GM18502 (cell line): Measurements from ENCODE around the gene SETD5.
A peak's percentile ranks its signal among the peaks of the same experiment; 100 is the strongest.

ENCODE experiments used
- ATAC-seq: cut with Tn5 transposase; IDR thresholded peaks from one replicate; pipeline ENCODE4 v1.9.1; 2021; ENCODE audit warnings: mild to moderate bottlenecking; ENCODE audit not compliant: unreplicated experiment, poor library complexity

Gene SETD5, protein sequence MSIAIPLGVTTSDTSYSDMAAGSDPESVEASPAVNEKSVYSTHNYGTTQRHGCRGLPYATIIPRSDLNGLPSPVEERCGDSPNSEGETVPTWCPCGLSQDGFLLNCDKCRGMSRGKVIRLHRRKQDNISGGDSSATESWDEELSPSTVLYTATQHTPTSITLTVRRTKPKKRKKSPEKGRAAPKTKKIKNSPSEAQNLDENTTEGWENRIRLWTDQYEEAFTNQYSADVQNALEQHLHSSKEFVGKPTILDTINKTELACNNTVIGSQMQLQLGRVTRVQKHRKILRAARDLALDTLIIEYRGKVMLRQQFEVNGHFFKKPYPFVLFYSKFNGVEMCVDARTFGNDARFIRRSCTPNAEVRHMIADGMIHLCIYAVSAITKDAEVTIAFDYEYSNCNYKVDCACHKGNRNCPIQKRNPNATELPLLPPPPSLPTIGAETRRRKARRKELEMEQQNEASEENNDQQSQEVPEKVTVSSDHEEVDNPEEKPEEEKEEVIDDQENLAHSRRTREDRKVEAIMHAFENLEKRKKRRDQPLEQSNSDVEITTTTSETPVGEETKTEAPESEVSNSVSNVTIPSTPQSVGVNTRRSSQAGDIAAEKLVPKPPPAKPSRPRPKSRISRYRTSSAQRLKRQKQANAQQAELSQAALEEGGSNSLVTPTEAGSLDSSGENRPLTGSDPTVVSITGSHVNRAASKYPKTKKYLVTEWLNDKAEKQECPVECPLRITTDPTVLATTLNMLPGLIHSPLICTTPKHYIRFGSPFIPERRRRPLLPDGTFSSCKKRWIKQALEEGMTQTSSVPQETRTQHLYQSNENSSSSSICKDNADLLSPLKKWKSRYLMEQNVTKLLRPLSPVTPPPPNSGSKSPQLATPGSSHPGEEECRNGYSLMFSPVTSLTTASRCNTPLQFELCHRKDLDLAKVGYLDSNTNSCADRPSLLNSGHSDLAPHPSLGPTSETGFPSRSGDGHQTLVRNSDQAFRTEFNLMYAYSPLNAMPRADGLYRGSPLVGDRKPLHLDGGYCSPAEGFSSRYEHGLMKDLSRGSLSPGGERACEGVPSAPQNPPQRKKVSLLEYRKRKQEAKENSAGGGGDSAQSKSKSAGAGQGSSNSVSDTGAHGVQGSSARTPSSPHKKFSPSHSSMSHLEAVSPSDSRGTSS (N-terminal part only)

DNA sequence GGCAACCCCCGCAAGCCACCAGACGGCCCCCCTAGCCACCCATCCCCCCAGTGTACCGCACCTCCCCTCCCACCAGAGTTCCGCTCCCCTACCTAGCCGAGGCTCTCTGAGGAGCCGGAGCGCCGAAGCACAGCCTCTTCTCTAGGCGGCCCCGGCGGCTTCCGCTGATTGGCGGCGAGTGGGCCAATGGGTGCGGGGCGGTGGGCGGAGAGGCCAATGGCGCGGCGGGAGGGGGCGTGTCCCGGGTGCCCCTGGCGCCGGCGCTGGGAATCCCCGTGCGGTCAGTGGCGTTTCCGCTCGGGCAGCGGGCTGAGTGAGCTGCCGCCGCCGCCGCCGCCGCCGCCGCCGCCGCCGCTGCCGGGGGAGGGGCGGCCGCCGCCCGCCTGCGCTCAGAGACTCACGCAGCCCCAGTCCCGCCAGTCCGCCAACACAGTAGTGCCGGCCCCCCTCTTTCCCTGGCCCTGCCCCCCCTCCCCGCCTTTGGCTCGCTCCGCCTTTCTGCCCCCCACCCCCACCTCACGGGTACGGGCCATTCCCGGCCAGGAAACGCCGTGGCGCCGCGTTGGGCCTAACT lies at the start of gene SETD5:
TSS of gene SETD5 (plus strand) at position 284 of the 574 bp plus-strand sequence. CDS start 31,324 bp downstream, outside the sequence.
- peak; percentile 57 for ATAC-seq

DNA sequence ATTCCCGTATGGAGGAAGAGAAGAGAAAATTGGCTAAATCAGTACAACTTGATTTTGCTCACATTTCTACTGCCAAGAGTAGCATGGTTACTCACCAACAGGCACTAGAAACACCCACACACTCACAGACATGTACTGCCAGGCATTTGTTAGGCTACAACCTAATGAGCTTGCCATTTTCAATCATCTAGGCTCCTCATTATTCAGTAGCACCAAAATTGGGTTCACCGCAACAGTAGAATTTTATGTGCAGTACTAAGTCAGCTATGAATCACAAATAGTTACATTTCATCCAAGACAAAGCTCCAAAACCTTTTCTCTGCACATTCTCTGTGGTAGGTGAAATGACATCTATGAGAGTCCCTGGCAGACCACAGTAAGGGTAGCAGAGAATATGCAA lies 49.5 kb upstream of the SETD5 start:
- ATAC-seq = no peak

DNA sequence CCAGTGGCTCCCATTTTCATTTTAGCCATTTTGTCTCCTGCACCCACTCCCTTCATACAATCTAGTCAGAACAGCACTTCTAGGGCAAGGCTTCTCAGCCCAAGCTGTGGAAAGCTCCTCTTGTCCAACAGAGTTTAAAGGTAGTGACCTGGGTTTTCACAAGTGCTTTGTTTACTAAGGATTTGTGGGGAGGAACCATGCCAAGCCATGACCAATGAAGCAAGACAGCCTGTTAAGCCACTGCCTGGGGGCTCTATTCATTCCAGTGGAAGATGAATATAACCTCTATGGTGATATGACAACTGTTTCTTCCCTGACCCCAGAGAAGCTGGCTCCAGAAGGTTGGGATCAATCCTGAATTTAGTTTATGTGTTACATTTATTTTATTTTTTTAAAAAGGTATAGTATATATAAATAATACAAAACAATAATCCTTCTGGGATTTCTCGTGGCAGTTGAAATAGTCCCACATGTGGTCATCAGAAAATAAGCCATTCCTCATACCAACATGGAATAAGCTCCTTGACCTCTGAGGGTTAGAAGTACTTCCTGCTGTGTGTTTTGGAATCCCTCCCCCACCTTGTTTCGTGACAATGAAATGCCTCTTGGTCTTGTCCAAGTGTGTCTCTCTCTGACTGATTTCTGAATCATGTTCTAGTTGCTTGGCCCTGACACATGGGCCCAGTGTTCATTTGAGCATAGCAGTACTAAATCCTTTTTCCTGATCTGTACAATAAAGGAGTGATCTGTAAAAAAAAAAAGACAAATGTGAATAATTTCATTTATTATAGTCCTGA lies 47.9 kb upstream of the SETD5 start:
- ATAC-seq = no peak

DNA sequence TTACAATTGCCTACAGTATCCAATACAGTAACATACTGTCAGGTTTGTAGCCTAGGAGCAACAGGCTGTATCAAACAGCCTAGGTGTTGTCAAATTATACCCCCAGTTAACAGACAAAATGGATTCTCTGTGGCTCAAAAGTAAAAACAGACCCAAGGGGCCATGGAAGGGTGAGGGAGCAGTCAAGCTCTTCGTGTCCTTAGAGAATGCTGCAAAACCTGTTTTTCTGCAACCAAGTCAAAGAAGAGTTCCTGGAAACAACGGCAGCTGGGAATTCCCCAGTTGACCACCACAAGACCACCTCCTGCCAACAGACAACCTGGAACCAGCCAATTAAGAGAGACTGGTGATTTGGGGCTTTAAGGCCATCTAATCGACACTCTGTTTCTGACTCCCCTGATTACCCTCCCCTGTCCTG lies 45.7 kb upstream of the SETD5 start:
- no peak for ATAC-seq

DNA sequence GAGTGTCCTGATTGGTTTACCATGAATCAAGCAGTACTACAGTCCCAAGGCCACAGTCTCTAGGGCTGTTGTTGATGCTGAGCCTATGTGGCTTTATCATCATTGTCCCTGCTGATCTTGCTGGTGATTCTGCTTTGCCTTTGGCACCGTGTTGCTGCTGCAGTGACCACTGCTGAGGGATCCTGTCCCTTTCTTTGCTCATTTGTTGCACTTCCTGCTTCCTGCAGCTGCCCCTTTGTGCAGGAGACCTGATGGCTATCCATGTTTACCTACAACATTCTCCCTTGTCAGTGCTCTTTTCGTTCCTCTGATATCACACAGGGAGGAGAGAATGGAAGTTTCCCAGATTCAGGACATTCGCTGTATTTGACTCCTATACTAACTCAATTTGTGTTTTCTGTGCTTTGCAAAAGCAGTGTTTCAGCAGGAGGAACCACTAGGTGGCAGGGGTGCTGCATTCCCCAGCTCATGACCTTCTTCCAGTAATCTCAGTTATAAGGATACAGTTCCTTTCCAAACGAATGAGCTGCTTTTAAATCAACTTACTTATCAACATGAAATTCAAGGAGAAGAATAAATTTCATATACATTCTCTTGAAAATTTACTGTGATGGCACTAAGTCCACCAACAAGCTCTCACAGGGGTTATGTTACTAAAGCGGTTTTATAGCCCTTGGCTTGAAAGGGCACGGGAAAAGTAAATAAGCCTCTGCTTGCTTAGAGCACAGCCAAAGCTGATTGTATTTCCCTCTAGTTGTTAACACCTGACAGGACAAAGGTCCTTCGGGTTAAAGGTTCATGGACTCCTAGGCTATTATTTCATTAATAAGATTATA lies 44.3 kb upstream of the SETD5 start:
- no peak for ATAC-seq

DNA sequence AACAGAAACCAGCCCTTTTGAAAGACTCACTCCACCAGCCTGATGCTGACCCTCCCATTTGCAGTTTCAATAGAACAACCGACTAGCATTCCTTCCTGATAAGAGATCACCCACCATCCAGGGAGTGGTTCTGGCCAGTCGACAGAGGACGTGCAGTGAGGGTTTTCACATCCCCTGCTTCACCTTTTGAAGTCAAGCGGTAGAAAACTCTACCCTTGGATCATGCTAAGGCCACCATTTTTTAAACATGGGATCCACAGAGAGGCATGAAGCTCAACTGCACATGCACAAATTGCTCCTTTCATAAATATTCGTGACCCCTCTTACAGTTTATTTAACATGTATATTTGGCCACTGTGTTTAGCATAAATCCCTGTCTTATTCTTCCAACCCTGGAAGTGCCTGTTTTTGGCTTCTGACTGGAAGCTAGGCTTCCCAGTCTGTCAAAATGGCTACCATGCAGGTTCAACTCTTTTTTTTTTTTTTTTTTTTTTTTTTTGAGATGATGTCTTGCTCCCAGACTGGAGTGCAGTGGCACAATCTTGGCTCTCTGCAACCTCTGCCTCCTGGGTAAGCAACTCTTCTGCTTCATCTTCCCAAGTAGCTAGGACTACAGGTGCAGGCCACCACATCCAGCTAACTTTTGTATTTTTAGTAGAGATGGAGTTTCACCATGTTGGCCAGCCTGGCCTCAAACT lies 35.6 kb upstream of the SETD5 start:
- ATAC-seq = no peak

DNA sequence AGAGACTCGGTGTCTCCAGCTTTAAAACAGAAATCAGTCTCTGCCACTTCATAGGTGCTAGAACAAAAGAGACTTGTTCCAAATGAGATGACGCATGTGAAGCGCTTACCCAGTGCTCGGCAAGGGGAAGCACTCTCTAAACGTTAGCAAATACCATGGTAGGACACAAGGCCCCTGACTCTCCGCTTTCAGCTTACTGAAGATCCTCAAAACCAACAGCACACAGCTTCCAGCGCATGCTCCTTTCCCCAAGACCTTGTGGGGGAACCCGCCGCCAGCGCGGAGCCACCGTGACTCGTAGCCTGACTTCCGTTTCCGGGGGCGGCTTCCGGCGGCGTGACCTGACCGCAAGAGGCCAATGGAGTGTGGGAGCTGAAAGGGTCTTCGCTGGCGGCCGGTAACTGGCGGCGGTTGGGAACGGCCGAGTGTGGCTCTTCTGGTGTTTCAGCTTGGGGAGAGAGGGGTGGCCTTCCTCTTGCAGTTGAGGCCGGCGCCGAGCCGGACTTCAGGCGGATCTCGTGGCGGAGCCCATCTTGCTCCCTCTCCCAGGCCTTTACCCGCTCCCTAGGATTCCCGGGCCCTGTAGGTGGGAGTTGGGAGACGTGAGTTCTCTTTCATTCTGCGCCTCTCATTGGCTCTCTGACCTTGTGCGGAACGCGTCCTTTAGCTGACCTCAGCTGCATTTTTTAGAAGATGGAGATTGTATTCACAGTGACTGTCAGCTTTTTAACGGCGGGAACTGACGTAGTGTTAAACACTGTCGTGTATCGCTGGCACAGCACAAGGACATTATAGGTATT lies 34.5 kb upstream of the SETD5 start, which contains the start of gene THUMPD3:
TSS of gene THUMPD3 (plus strand) at position 324 of the 800 bp plus-strand sequence. CDS start 2,015 bp downstream, outside the sequence.
- ATAC-seq = peak; percentile 98

DNA sequence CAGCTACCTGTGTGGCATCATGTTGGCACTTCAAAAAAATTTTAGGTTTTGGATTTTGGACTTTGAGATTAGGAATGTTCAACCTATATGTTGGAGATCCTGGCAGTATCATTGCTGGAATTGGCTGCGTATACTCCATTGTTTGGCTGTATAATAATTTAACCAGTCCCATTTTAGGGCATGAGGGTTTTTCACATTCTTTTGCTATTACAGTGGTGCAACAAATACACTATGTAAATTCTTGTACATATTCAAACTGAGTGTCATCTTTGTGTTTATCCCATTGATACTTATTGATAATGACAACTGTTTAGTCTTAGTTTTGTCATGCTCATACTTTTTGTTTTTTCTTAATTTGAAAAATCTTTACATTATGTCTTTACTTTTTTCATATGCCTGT lies 27.9 kb upstream of the SETD5 start:
- no peak for ATAC-seq

DNA sequence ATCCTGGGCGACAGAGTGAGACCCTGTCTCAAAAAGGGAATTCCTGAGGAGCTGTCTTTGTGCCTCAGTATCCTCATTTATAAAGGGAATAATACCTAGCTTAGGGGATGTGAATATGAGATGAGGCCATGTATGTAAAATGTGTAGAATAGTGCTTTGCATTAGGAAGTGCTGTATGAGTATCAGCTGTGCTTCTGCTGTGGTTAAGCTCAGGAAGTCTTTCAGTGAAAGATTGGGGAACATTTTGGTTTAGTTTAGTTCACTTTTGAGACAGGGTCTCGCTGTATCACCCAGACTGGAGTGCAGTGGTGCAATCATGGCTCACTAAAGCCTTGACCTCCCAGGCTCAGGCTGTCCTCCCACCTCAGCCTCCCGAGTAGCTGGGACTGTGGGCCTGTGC lies 23.9 kb upstream of the SETD5 start:
- no peak for ATAC-seq

DNA sequence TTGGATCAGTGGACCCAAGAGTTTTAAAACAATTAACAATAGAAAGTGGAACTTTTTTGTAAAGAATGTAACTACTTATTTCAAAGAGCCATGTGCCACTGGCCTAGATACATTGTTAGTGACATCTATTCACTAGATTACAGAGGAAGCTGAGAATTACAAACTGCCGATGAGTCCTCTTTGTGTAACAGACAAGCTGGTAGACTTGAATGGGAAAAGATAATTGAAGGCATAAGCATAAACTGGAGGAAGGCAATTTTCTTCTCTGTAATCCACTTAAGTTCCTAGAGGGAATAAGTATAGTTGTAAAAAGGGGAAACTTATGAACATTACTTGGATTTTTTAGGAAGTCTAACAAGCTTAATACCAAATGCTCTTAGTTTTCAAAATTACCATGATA lies 19.4 kb upstream of the SETD5 start:
- no peak for ATAC-seq

DNA sequence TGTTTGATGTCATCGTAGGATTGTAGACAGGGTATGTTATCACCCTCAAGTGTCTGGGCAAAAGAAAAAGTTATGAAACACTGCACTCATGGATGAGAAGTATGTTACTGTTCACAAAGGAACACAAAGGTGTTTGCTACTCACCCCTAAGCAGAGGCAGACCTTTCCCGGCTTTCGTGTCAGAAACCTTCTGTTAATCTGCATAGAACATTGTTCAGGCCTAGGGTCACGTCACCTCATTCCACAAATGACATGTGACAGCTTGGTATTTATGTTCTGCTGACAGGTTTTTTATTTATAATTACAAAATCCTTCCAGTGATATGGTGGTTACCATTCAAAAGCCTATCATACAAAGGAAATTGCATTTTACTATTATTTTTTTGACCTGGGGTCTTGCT lies 18.1 kb upstream of the SETD5 start:
- ATAC-seq = no peak

DNA sequence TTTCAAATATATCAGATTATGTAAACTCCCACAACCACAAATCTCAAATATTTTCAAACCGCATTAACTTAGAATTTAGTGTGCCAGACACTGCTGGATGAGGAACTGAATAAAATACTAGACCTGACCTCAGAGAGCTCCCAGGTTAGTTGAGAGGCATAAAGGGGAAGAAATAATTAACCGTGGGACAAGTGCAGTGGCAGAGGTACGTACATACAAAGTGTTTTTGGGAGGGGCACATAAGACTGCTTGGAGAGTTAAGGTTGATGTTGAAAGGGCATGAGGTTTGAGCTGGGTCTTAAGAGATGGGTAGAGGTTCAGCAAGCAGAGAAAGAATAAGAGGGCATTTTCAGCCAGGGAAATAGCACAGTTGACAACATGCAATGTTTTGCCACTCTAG lies 17.4 kb upstream of the SETD5 start:
- ATAC-seq = no peak

DNA sequence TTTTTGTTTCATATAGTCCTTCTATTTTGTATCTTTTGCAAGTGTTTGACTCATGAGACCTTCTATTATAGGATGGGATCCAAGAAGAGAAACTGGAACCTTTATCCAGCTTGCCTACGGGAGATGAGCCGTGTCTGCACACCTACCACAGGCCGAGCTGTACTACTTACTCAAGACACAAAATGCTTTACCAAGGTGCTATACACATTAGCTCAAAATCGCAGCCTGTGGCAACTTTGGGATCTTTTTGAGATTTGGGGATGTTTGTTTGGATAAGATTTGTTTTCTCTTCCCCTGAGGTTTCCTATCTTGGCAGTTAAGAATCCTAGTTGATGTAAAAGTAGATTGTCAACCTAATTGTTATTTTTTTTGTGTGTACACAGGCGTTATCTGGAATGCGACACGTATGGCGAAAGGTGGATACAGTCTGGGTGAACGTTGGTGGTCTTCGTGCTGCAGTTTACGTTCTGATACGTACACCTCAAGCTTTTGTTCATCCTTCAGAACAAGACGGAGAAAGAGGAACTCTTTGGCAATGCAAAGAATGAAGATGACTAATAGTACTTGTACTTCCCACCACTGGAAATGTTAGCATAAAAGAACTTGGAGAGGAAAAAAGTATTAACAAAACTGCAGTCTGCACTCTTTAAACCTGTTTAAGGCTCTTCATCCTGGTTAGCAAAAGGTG lies 13.1 kb upstream of the SETD5 start:
- no peak for ATAC-seq

DNA sequence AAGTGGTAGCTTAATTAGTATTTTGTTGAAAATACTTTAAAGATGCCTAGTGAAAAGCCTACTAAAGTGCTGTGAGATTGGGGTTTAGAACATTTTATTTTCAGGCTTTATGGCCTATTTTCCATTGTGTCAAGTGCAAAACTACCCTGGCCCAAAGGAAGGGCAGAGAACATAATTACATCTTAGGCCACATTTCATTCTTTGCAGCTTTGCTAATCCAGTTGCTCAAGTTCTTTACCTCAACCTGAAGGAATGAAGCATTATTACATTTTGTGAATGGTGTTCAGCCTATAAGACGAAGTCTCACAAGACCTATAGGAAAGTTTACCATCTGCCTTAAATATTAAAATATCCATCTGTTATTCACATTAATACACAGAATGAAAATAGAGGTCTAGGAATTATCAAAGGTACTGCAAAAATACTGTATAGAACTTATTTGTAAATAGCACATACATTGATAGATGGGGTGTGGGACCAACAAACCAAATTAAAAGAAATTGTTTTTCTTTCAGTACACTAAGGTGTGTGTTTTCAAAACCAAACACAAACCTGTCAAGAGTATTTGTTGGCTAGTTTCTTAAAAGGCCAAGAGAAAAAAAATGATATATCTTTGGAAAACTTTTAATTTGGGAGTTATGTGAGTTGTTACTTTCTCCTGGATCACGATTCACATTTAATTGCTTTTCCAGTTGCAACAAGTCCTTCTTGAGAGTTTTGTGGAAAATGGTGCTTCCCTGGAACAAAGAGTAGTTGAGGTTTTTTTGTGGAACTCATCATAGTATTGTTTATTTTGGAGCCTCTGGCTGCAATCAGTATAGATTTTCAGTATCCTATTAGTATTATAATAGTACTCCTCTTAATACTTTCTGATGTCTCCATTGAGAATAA lies 12.0 kb upstream of the SETD5 start:
- no peak for ATAC-seq

DNA sequence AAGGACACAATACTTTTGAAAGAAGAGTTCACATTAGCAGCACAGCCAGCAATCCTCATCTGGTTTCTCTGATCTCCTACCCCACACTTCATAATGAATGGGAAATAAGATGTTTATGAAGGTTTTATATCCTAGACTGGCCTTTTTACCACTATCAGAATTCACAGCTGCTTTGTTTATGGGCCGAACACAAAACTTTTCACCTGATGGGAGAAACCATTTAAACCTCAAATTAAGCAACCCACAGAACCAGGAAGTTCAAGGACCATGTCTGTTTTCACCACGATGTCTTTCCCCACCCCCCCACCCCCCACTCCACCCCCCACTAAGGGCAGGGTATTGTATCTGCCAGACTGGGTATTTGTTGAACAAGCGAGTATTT lies 11.3 kb upstream of the SETD5 start:
- no peak for ATAC-seq
